Right lung (tissue), 5 donors: ENCODE measurements around the gene MAK. TPM values are rescaled to one million over a fixed set of nuclear protein-coding genes. Genes with fewer than 3 reads are reported as not detected.
"Not testable (repeated sequence)": the region's sequence is repeated elsewhere in the genome, so short reads cannot be mapped to it uniquely, and the experiment has no call there.

ENCODE experiments used
- DNase-seq, 2 donors: peaks; one replicate each; pipeline ENCODE4 v3.0.0-alpha.2; 2013
- polyA plus RNA-seq, 5 donors: library from polyadenylated mRNA; unstranded; fragments of 120-200 nt; gene quantifications; one replicate each; pipeline versions ENCODE4 v1.2.1 to v1.2.3, GENCODE V29; 2013; ENCODE audit warnings: inconsistent platforms in 1 of 5, low replicate concordance in 1 of 5; ENCODE audit not compliant: insufficient read length in 5 of 5, insufficient read depth in 1 of 5

Gene MAK
- polyA plus RNA-seq, 5 donors, result 1.7 to 3.2 (median 2.7) TPM

DNA sequence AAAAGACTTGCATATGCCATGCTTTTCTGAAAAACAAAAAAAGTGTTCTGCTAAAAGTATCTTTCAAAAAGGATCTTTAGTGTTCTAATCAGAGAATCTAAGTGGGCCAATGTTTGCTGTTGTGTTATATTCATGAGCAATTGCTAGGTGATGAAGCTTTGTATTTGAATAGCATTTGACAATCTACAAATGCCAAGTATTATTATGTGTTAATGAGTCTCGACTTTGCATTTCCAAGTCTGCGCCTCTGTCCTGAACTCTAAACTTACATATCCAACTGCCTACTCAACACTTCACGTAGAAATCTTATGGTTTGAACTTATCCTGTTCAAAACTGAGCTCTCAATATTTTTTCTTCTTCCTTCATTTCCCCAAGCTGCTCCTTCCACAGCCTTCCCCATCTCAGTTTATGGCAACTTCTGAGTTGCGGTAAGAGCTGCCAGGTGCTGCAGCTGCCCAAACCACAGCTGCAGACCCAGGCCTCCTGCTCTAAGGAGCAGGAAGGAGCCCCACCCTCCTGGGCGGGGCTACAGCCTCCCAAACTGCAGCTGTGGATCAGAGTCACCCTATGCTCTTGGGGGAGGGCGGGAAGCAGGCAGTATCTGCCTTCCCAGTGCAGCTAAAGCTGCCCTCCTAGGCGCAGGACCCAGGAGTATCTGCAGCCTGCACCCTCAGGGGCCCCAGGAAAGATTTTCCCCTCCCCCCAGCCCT, 16.7 kb upstream of the MAK start:
- no peak for DNase-seq

DNA sequence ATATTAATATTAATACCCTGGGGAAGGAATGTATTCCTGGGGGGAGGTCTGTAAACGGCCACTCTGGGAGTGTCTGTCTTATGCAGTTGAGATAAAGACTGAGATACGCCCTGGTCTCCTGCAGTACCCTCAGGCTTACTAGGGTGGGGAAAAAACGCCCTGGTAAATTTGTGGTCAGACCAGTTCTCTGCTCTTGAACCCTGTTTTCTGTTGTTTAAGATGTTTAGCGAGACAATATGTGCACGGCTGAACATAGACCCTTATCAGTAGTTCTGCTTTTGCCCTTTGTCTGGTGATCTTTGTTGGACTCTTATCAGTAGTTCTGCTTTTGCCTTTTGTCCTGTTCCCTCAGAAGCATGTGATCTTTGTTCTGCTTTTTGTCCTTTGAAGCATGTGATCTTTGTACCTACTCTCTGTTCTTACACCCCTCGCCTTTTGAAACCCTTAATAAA, 15.5 kb upstream of the MAK start:
- DNase-seq, result not testable (repeated sequence)

DNA sequence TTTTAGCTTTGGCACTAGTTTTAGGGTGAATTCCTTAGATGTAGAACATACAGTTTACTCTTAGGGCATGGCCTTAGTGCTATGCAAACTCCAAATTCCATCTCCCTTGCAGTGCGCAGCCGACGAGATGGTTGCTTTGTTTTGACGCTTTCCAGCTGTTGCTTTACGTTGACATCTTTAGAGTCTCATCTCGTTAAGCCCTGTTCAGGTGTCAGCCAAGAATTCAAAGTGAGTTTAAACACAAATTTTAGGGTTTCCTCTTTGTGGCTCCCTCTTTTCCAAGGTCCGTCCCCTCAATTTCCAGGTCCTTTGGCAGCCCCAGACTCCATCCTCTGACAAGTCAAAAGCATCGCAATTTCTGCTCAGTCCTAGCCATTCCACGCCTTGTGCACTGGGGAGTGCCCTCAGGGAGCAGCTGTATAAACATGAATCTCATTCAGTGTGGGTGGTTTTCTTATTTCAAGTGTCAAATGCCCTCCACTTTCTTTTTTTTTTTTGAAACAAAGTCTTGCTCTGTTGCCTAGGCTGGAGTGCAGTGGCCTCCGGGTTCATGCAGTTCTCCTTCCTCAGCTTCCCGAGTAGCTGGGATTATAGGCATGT, 14.1 kb upstream of the MAK start:
- no peak for DNase-seq

DNA sequence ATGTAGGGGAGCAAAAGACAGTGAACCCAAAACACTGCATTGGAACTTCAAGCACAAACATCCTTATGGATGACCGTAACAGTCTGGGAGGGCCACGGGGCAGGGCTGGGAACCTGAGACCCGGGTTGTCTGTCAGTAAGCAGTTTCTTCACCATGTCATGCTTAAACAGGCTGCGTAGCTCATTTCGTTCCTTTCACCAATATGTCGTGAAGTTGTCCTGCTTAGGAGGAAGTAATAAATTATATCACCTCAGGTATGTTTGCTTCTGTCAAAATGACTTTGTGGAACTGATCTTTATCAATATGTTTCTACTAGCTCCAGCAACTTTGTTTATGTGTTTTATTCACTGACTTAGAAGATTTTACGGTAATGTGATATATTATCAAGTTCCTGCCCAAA, 12.4 kb upstream of the MAK start:
- no peak for DNase-seq

DNA sequence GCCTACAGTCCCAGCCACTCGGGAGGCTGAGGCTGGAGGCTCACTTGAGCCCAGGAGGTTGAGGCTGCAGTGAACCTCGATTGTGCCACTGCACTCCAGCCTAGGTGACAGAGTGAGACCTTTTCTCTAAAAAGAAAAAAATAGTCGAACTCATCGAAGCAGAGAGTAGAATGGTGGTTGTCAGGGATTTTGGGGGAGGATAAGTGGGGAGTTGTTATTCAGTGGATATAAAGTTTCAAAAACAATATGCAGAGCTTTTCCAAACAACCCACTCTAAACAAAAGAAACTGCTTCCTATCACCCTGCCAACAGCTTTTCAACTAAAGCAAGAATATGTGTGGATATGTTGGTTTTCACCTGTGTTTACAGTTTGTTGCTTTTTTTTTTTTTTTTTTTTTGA, 11.6 kb upstream of the MAK start:
- no peak for DNase-seq

DNA sequence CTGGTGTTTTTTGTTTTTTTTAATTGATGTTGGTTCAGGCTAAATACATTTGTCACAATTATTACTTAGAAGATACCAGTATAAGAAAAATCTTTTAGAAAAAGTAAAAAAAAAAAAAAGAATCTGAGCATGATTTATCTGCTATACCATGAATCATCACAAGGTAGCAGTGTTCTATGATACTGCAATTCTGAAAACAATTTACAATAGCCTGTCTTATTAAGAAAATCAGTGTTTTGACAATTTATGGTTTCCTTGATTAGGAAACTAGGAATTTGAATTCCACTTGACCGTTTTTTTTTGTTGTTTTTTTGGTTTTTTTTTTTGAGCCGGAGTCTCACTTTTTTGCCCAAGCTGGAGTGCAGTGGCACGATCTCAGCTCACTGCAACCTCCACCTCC, 9.3 kb upstream of the MAK start:
- no peak for DNase-seq

DNA sequence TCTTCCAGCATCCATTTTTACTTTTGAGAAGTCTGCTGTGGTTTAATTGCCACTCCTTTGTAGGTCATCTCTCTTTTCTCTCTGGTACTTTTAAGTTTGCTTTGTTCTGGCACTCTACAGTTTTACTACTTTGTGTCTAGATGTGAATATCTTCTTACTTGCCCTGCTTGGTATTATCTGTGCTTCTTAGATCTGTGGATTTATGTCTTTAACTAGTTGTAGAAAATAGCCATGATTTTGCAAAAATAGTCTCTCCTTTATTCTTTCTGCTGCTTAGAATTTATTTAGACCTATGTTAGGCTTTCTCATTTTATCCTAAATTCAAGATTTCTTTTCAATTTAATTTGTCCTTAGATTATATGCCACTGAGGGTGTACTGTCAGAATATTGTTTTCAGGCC, 5.2 kb upstream of the MAK start:
- DNase-seq, result no peak

DNA sequence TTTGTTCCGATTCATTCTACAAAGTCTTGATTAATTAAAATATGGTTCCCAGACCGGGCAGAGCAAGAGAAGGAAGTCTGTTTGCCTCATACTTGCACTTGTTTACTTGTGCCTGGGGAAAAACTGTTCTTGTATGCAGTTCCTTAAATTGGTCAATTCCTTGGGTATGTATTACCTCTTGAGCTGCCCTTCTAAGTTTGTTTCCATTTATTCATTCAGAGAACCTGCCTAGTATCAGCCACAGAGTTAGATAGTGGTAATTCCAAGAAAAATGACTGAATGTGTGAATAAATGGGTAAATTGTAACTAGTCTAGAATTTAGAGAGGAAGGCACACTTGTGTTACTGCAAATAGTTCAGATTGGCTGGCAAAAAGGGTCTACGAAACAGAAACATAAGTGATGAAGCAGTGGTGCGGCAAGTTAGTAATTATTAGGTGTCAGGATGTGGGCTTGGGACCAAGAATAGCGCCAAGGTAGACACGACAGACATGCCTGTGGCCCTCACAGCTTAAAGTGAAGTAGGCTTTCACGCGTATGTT, 525 bp upstream of the MAK start:
- no peak for DNase-seq

DNA sequence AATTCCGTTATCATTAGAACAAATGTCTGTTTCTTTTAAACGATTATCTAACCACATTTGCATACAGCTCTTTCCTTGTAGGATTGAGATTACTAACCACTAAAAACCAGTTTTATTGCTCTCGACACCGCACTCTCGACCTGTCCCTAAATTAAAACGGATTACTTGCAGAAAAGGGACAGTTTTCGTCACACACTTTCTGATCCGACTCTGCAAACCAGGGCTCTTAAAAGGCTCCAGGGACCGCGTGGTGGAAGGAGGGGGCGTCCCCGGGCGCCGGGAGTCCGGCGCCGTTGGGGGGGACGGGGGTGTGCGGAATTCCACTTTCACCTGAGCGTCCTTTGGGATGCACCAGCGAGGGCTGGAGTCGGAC, 731 bp downstream of the MAK start:
- DNase-seq, result peak in 1 of 2 donors; percentile 36

DNA sequence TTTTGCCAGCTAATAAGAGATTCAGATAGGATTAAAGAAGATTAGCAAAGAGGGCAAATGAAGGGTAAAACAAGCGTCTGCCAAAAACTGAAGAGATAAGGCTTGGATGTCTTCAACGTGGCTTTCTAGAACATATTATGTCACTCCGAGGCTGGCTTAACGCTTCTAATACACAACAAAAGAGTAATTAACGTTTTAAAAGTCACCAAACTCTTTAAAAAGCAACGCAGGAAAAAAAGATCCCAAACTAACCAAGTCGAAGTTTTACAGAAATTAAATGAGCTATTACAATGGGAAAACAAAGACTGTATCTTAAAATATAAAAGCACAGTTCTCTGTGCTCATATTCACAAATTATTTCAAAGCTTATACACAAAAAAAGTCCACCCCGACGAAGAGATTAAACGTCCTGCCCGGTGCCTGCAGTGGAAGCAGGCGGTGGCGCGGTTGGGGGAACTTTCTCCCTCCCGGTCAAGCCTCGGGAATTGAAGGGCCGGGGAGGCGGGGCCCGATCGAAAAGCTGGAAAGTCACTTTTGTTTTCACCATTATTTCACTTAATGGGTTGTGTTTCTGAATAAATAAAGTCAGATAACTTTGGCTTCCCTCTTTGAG, 1.2 kb downstream of the MAK start:
- peak; percentile 10 to 24 for DNase-seq

DNA sequence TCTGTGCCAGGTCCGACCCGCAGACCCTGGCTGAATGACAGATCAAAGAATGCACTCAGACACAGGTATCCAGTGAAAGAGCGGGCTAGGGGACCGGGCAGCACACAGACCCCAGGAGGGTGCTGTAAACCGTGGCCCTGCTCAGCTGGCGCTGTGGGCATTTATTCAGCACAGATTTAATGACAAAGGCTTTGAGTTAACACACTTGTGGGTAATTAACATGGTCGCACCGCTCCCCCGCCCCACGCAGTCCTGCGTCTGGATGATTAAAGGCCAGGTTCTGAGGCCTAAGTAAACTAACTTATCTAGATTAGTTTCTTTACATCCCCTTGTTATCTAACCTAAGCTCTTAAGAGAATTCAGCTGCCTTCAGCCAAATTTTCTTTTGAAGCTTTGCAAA, 3.5 kb downstream of the MAK start:
- no peak for DNase-seq

DNA sequence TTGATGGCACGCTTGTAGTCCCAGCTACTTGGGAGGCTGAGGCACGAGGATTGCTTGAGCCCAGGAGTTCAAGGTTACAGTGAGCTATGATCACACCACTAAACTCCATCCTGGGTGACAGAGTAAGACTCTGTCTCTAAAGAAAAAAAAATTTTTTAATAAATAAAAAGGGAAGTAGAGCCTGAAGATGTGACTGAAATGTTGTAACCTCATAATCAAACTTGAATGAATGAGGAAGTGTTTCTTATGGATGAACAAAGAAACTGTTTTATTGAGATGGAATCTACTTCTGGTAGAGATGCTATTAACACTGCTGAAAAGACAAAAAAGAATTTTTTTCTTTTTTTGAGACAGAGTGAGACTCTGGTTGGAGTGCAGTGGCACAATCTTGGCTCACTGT, 6.7 kb downstream of the MAK start:
- no peak for DNase-seq

DNA sequence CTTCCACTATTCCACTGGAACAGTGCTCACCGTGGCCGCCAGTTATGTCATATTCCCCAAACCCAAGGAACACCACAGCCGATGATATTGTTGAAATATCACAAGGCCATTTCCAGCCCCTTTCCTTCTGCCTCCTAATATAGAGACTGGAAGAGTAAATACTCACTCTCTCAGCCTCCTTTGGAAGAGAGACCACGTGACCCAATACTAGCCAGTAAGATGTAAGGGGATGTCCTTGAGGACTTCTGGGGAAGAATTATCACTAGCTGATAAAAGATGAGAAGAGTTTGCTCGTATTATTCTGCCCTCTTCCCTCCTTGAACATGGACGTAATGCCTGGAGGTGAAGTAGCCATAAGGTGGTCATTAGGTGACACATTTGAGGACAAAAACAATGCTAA, 13.5 kb downstream of the MAK start:
- DNase-seq, result no peak

DNA sequence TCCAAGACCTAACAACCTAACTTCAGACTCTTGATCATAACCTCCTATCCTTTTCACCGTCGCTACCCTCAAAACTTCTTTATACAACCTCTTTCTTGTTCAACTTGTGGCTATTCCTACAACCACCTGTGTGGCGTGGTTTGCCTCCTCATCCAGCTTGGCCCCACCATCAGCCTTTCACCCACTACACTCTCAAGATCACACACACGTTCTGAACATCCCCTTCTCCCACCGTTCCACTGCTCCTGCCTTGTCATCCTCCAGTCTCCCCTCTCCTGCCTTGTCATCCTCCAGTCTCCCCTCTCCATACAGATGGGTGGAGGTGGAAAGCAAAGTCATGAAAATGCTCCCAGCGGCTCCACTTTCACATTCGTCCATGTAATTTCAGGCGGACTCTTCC, 14.0 kb downstream of the MAK start:
- DNase-seq, result no peak

DNA sequence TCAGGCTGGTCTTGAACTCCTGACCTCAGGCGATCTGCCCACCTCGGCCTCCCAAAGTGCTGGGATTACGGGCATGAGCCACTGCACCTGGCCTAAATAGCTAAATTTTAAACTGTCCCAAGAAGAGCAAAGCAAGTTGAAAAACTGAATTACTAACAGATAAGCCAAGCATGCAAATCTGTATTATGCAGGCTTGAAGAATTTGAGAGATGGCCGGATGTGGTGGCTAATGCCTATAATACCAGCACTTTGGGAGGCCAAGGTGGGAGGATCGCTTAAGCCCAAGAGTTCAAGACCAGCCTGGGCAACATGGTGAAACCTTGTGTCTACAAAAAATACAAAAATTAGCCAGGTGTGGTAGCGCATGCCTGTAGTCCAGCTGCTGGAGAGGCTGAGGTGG, 24.2 kb downstream of the MAK start:
- not testable (repeated sequence) for DNase-seq

DNA sequence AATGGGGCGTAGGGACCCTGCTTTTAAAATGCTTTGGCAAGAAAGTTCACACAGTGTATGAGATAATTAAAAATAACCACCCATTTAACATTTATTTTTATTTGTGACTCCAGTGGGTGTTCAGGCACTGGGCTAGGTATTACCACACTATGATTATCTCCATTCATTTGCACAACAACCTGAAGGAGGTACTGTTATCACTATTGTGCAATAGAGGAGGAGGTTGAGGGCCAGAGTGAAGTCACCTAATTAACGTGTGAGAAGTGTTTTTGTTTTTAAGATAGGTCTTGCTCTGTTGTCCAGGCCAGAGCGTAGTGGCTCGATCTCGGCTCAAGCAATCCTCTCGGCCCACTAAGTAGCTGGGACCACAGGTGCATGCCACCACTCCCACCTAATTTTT, 29.2 kb downstream of the MAK start:
- no peak for DNase-seq

DNA sequence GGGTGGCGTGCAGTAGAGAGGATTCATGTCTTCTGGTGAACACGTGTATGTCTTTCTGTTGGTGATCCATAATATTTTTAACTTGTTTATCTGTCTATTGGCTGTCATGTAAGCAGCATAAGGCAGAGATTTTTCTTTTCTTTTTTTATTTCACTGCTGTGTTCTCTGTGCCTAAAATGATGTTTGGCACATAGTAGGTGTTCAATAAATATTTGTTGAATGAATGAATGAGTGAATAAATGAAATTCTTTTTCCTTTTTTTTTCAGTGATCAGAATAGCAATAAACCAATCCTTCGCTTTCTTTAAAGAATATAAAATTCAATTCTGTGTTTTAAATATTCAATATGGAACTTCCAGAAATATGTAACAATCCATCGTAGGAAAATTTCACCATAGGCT, 30.0 kb downstream of the MAK start:
- no peak for DNase-seq

DNA sequence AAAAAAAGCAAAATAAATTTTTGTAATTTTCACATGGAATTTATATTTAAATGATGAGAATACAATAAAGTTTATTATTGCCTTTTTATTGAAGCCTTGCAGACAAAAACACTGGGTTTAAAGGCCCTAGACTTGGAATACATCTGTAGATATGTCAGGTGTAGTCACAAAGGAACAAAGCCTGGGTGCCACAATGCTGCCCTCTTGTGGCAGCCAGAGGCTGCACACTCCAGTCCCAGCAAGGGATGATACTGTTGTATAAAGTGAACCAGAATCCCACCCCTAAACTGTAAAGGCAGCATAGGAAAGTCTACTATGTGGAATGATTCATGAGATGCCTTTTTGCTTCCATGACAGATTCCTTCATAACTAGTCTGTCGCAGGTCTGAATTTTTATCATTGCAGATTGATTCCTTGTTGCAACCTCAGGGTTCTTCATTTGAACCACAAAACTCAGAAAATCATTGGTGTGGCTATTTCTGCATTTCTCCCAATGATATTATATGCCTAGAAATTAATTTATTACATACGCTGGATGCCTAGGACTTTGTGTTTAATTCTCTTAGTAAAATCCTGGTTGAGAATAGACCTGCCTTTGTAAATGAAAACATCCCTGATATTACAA, 37.0 kb downstream of the MAK start:
- peak; percentile 31 to 35 for DNase-seq

DNA sequence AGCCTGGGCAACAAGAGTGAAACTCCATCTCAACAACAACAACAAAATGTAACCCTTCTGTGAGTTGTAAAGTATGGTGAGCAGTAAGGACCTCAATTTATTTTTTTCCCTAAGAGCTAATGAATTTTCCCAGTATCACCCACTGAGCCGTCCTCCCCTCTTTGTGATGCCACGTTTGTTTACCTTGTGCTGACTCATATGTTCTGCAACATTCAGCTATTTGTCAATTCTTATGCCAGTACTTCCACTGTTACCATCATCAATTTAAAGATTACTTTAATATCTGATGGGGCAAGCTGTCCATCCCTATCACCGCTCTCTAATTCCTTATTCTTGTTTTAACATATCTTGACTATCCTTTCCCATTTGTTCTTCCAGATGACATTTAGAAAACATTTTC, 37.5 kb downstream of the MAK start:
- no peak for DNase-seq

DNA sequence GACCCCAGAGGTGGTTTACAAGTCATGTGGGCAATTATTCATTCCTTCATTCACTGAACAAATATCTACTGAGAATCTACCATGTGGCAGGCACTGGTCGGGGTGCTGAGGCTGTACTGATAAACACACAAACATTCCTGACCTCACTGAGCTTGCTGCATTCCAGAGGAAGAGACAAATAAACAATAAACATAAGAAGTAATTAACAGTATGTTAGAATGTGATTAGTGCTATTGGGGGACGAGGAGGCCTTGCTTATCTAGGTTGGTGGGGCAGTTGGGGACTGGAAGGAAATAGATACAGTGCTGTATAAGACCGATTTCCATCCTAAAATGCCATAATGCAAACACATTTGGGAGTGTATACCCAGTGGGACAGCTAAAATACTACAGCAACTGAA, 44.1 kb downstream of the MAK start:
- no peak for DNase-seq

DNA sequence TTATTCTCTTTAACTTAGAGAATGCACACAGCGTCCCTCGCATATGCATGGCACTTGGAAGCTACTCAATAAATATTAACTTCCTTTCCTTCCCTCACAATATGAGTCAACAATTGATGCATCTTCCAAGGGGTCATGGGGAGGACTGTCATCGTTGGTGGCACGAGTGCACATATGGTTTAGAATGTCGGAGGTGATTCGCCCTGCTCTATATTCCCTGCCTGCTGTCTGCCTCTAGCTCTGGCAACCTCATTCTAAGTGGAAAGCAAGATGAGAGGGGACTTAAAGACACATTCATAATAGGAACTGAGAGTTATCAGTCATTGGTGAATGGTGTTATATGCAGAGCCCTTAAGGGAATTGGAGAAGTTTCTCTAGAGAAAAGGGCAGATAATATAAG, 44.6 kb downstream of the MAK start:
- no peak for DNase-seq

DNA sequence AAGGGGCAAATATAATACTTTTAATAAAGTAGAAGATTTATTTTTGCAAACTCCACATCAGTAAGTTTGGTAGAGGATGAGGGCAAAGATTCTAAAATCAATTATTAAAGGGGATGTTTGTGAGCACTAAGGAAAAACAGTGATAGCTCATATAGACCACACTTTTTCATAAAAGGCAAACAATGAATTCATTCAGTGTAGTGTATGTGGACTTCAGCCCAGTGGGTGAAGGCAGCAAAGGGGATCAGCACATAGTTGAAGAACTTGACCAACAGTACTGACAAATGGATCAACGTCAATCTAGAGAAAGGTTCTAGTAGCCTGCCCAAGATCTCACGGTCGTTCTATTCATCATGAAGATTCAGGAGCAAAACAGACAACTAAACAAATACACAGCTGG, 45.3 kb downstream of the MAK start:
- DNase-seq, result no peak

DNA sequence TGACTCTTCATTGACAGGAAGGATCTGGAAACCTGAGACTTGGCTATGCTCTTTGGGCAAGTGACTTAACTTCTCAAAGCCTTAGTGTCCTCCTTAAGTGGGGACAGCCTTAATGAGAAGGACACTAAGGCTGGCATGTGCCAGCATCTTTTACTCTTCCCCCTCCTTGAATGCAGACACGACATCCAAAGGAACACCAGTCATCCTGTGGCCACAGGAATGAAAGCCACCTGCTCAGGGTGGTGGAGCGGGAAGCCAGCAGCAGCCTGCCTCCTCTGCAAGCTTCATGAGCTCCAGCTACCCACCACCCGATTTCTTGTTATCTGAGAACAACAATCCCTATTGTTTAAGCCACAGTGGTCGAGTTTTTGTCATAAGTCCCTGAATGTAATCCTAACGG, 46.2 kb downstream of the MAK start:
- DNase-seq, result no peak
